ACC112 (cell line): ENCODE measurements around the gene STIMATE.

Experiments used
- H2AFZ ChIP-seq: fragments of 200-600 bp; sonication (generic); one replicate; pipeline ENCODE4 v1.6.0; 2017; ENCODE audit warnings: antibody characterized with exemption, low read length; ENCODE audit not compliant: unreplicated experiment
- H3K27ac ChIP-seq: fragments of 200-600 bp; sonication (generic); 2 replicates; pipeline ENCODE4 v1.5.1; 2014; ENCODE audit warnings: low read depth, mild to moderate bottlenecking, antibody characterized with exemption, low read length, moderate library complexity
- H3K27me3 ChIP-seq: fragments of 200-600 bp; sonication (generic); 2 replicates; pipeline ENCODE4 v1.6.1; 2014; ENCODE audit warnings: mild to moderate bottlenecking, antibody characterized with exemption, low read length, moderate library complexity, mixed read lengths; ENCODE audit not compliant: insufficient read depth
- H3K36me3 ChIP-seq: fragments of 200-600 bp; sonication (generic); 2 replicates; pipeline ENCODE4 v1.6.1; 2016; ENCODE audit warnings: mild to moderate bottlenecking, antibody characterized with exemption, low read length, moderate library complexity, mixed read lengths; ENCODE audit not compliant: insufficient read depth
- H3K4me1 ChIP-seq: fragments of 200-600 bp; sonication (generic); one replicate; pipeline ENCODE4 v1.6.1; 2016; ENCODE audit warnings: low read length, mixed read lengths; ENCODE audit not compliant: insufficient read depth, unreplicated experiment, control insufficient read depth
- H3K4me3 ChIP-seq: fragments of 200-600 bp; sonication (generic); 2 replicates; pipeline ENCODE4 v1.5.1; 2014; ENCODE audit warnings: mild to moderate bottlenecking, low read depth, low read length
- H3K79me2 ChIP-seq: fragments of 200-600 bp; sonication (generic); one replicate; pipeline ENCODE4 v1.6.0; 2016; ENCODE audit warnings: low read length; ENCODE audit not compliant: control insufficient read depth, unreplicated experiment, insufficient read depth

Gene STIMATE

GRCh38 chr3:52851348-52851747 lies 46.0 kb downstream of the STIMATE start:
- Histone ChIP-seq H2AFZ (no peak overlapping the region), H3K4me1 (no peaks in the 10 kb centered on the region), H3K27ac (no peak overlapping the region), H3K79me2 (no peaks in the 10 kb centered on the region), H3K4me3 (no peak overlapping the region), H3K27me3 (no peaks in the 10 kb centered on the region), H3K36me3 (no peaks in the 10 kb centered on the region)

- H3K4me3 ChIP-seq = no peak overlapping the region
- no peaks in the 10 kb centered on the region for H3K79me2 ChIP-seq
- no peak overlapping the region for H2AFZ ChIP-seq
- no peaks in the 10 kb centered on the region for H3K27me3 ChIP-seq
- no peaks in the 10 kb centered on the region for H3K36me3 ChIP-seq
- H3K4me1 ChIP-seq = no peaks in the 10 kb centered on the region
- no peak overlapping the region for H3K27ac ChIP-seq
Measured at GRCh38 chr3:52849656-52850055, 47.7 kb downstream of the STIMATE start.

GRCh38 chr3:52848617-52849016 lies 48.7 kb downstream of the STIMATE start:
- H2AFZ ChIP-seq = no peak overlapping the region
- no peaks in the 10 kb centered on the region for H3K36me3 ChIP-seq
- no peaks in the 10 kb centered on the region for H3K4me1 ChIP-seq
- H3K4me3 ChIP-seq = no peak overlapping the region
- H3K27ac ChIP-seq = no peak overlapping the region
- H3K27me3 ChIP-seq = no peaks in the 10 kb centered on the region
- H3K79me2 ChIP-seq = no peaks in the 10 kb centered on the region

GRCh38 chr3:52847726-52848125 lies 49.6 kb downstream of the STIMATE start:
- no peak overlapping the region for H2AFZ ChIP-seq
- H3K27me3 ChIP-seq = no peaks in the 10 kb centered on the region
- no peaks in the 10 kb centered on the region for H3K79me2 ChIP-seq
- H3K36me3 ChIP-seq = no peaks in the 10 kb centered on the region
- H3K27ac ChIP-seq = no peak overlapping the region
- H3K4me1 ChIP-seq = no peaks in the 10 kb centered on the region
- no peak overlapping the region for H3K4me3 ChIP-seq

GRCh38 chr3:52847241-52847640 lies 50.1 kb downstream of the STIMATE start:
- Histone ChIP-seq H3K4me1 (no peaks in the 10 kb centered on the region), H3K27me3 (no peaks in the 10 kb centered on the region), H2AFZ (no peak overlapping the region), H3K36me3 (no peaks in the 10 kb centered on the region), H3K79me2 (no peaks in the 10 kb centered on the region), H3K27ac (no peak overlapping the region), H3K4me3 (no peak overlapping the region)

GRCh38 chr3:52846432-52846965 lies 50.8 kb downstream of the STIMATE start:
- Histone ChIP-seq H3K4me3 (no peak overlapping the region), H3K4me1 (no peaks in the 10 kb centered on the region), H3K36me3 (no peaks in the 10 kb centered on the region), H2AFZ (no peak overlapping the region), H3K27me3 (no peaks in the 10 kb centered on the region), H3K79me2 (no peaks in the 10 kb centered on the region), H3K27ac (no peak overlapping the region)

- H3K79me2 ChIP-seq = no peaks in the 10 kb centered on the region
- H3K27ac ChIP-seq = no peak overlapping the region
- H2AFZ ChIP-seq = no peak overlapping the region
- no peak overlapping the region for H3K4me3 ChIP-seq
- H3K4me1 ChIP-seq = no peaks in the 10 kb centered on the region
- no peaks in the 10 kb centered on the region for H3K27me3 ChIP-seq
- H3K36me3 ChIP-seq = no peaks in the 10 kb centered on the region
Measured at GRCh38 chr3:52845691-52846431, 51.5 kb downstream of the STIMATE start.

GRCh38 chr3:52845157-52845556 lies 52.2 kb downstream of the STIMATE start:
- Histone ChIP-seq H2AFZ (no peak overlapping the region), H3K79me2 (no peaks in the 10 kb centered on the region), H3K36me3 (no peaks in the 10 kb centered on the region), H3K4me3 (no peak overlapping the region), H3K27ac (no peak overlapping the region), H3K4me1 (no peaks in the 10 kb centered on the region), H3K27me3 (no peaks in the 10 kb centered on the region)

GRCh38 chr3:52844290-52844975 lies 52.9 kb downstream of the STIMATE start:
- Histone ChIP-seq H3K4me1 (no peaks in the 10 kb centered on the region), H3K79me2 (no peaks in the 10 kb centered on the region), H3K27me3 (no peaks in the 10 kb centered on the region), H2AFZ (no peak overlapping the region), H3K4me3 (no peak overlapping the region), H3K36me3 (no peaks in the 10 kb centered on the region), H3K27ac (no peak overlapping the region)

GRCh38 chr3:52843881-52844280 lies 53.5 kb downstream of the STIMATE start:
- H3K4me1 ChIP-seq = no peaks in the 10 kb centered on the region
- no peak overlapping the region for H3K4me3 ChIP-seq
- no peaks in the 10 kb centered on the region for H3K36me3 ChIP-seq
- no peaks in the 10 kb centered on the region for H3K27me3 ChIP-seq
- no peak overlapping the region for H2AFZ ChIP-seq
- H3K79me2 ChIP-seq = no peaks in the 10 kb centered on the region
- no peak overlapping the region for H3K27ac ChIP-seq
